HG03432 (cell line): ENCODE measurements around the gene TLCD5.

ENCODE experiments used
- ATAC-seq: cut with Tn5 transposase; IDR thresholded peaks from one replicate; pipeline ENCODE4 v1.9.1; 2021; ENCODE audit warnings: mild to moderate bottlenecking, moderate library complexity; ENCODE audit not compliant: unreplicated experiment

Gene TLCD5

DNA sequence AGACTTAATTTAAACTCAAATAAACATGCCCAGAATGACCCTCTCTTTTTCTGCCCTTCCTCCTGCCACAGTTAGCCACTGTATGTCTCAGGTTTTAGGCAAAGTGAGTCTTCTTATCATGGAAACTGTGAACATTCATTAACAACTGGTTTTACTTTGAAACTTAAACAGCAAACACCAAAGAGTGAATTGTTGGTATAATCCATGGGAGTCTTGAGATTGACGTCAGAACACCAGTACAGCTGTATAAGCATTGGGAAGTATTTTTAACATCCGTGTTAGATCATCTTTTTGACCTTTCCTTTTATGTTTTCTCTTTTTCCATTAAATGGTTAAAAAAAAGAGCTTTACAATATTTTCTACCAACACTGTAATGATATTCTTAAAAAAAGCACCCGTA is 50.0 kb downstream of the TLCD5 start:
- no peak for ATAC-seq

DNA sequence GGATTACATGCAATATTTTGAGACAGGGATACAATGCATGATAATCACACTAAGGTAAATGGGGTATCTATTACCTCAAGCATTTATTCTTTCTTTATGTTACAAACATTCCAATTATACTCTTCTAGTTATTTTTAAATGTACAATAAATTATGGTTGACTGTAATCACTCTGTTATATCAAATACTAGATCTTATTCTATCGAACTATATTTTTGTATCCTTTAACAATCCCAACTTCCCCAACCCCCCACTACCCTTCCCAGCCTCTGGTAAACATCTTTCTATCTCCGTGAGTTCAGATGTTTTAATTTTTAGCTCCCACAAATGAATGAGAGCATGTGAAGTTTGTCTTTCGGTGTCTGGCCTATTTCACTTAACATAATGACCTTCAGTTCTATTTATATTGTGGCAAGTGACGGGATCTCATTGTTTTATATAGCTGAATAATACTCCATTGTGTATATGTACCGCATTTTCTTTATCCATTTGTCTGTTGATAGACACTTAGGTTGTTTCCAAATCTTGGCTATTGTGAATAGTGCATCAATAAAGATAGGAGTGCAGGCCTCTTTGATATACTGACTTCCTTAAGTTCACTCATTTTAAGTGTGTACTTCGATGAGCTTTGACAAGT is 51.6 kb downstream of the TLCD5 start:
- ATAC-seq = no peak

DNA sequence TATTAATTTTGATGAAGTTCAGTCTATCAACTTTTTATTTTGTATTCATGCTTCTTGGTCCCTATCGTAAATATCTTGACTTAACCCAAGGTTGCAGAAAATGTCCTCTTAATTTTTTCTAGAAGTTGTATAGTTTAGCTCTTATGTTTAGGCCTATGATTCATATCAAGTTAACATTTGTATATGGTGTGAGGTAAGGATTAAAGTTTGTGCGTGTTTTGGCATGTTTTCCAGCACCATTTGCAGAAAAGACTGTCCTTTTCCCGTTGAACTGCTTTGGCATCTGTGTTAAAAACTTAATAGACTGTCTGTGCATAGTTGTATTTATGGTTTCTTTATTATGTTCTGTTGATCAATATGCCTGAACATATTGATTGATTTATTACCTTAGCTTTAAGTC is 53.4 kb downstream of the TLCD5 start:
- ATAC-seq = no peak

- no peak for ATAC-seq
These were observed 56.3 kb downstream of the TLCD5 start for GRCh38 chr11:120381401-120381800.
